Type B pancreatic cell (in vitro differentiated cells): ENCODE measurements around the gene PPOX. TPM values are rescaled to one million over a fixed set of nuclear protein-coding genes. Genes with fewer than 3 reads are reported as not detected.

Experiments
- total RNA-seq: library from RNA; stranded (reverse); gene quantifications from 2 replicates; pipeline ENCODE4 v1.2.1, GENCODE V29; 2021; ENCODE audit warnings: low replicate concordance

Gene PPOX
- total RNA-seq, 1 donor from 2014 or later, result 43.6 TPM

Other genes with a start within 250 kb of the PPOX start
- gene ITLN2, start 211.6 kb upstream of the PPOX start, total RNA-seq, result 0.99 and 1.7 TPM in 2 replicates
- gene F11R, start 145.3 kb upstream of the PPOX start, total RNA-seq, result 66.8 and 147 TPM in 2 replicates
- gene TSTD1, start 127.5 kb upstream of the PPOX start, total RNA-seq, result 40.8 and 98.0 TPM in 2 replicates
- 62.2 and 79.1 TPM in 2 replicates for gene USF1, start 120.4 kb upstream of the PPOX start, total RNA-seq
- 1.3 and 3.3 TPM in 2 replicates for gene ARHGAP30, start 96.5 kb upstream of the PPOX start, total RNA-seq
- gene NECTIN4, start 76.9 kb upstream of the PPOX start, total RNA-seq, result 57.7 and 193 TPM in 2 replicates
- 14.1 and 14.3 TPM in 2 replicates for gene KLHDC9, start 68.1 kb upstream of the PPOX start, total RNA-seq
- 41.1 and 50.9 TPM in 2 replicates for gene PFDN2, start 48.4 kb upstream of the PPOX start, total RNA-seq
- gene NIT1, start 48.3 kb upstream of the PPOX start, total RNA-seq, result 42.4 and 47.5 TPM in 2 replicates
- gene DEDD, start 33.8 kb upstream of the PPOX start, total RNA-seq, result 31.3 and 41.0 TPM in 2 replicates
- gene UFC1, start 12.4 kb upstream of the PPOX start, total RNA-seq, result 90.3 and 103 TPM in 2 replicates
- gene USP21, start 6.9 kb upstream of the PPOX start, total RNA-seq, result 31.6 and 45.7 TPM in 2 replicates
- 42.4 and 48.5 TPM in 2 replicates for gene B4GALT3, start 11.1 kb downstream of the PPOX start, total RNA-seq
- 0.10 and 2.5 TPM in 2 replicates for gene ADAMTS4, start 32.6 kb downstream of the PPOX start, total RNA-seq
- 93.1 and 97.4 TPM in 2 replicates for gene NDUFS2, start 35.9 kb downstream of the PPOX start, total RNA-seq
- 0.80 TPM in 1 of 2 replicates, not detected in the other for gene FCER1G, start 48.9 kb downstream of the PPOX start, total RNA-seq
- 39.5 and 238 TPM in 2 replicates for gene APOA2, start 57.2 kb downstream of the PPOX start, total RNA-seq
- 13.6 and 13.7 TPM in 2 replicates for gene TOMM40L, start 59.6 kb downstream of the PPOX start, total RNA-seq
- not detected in 2 replicates for gene NR1I3, start 71.8 kb downstream of the PPOX start, total RNA-seq
- gene PCP4L1, start 92.3 kb downstream of the PPOX start, total RNA-seq, result 1.0 and 3.4 TPM in 2 replicates
- 0.76 and 3.6 TPM in 2 replicates for gene MPZ, start 143.5 kb downstream of the PPOX start, total RNA-seq
- gene SDHC, start 148.0 kb downstream of the PPOX start, total RNA-seq, result 206 and 235 TPM in 2 replicates
- 0.76 and 13.5 TPM in 2 replicates for gene CFAP126, start 201.4 kb downstream of the PPOX start, total RNA-seq